ENCODE data around the gene TNPO3. TPM values are rescaled to one million over a fixed set of nuclear protein-coding genes. Genes with fewer than 3 reads are reported as not detected.
"Not testable (repeated sequence)": the region's sequence is repeated elsewhere in the genome, so short reads cannot be mapped to it uniquely, and the experiment has no call there.

Gene TNPO3
- total RNA-seq, 2 experiments from 2014 or later, result 57.7 to 60.5 TPM

- POLR2A ChIA-PET, result no interaction called here
- intact Hi-C loops (cut with DNase I, micrococcal nuclease), result no loop called here
Measured at GRCh38 chr7:128917122-128917521, 137.8 kb downstream of the TNPO3 start.

DNA sequence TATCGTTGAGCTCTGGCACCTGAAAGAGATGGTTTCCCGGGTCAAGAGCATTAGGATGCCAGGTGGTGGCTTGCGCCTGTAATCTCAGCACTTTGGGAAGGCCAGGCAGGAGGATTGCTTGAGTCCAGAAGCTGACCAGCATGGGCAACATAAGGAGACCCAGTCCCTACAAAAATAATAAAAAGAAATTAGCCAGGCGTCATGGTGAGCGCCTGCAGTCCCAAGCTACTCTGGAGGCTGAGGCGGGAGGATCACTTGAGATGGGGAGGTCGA is 138.3 kb downstream of the TNPO3 start:
- Mint-ChIP-seq H3K4me3 (no peak overlapping the region), H3K27ac (no peak overlapping the region), H3K9me3 (ENCODE audit: low read depth) (no peaks in the 10 kb centered on the region), H3K4me1 (peaks cover 6% of the 10 kb centered on the region), H3K36me3 (ENCODE audit: low read depth) (no peaks in the 10 kb centered on the region), H3K27me3 (peaks cover 28% of the 10 kb centered on the region)
- POLR2A ChIA-PET, result no interaction called here
- CTCF ChIA-PET, result no interaction called here
- ATAC-seq, result no peak
- intact Hi-C loops (cut with DNase I, micrococcal nuclease), result no loop called here
- DNase-seq, result no peak

More at GRCh38 chr7:128917122-128917521, 137.8 kb downstream of the TNPO3 start:
- no peaks in the 10 kb centered on the region for H3K36me3 Mint-ChIP-seq (ENCODE audit: low read depth)
- H3K27ac Mint-ChIP-seq, result no peak overlapping the region
- H3K4me3 Mint-ChIP-seq, result no peak overlapping the region
- H3K9me3 Mint-ChIP-seq (ENCODE audit: low read depth), result no peaks in the 10 kb centered on the region
- peaks cover 6% of the 10 kb centered on the region for H3K4me1 Mint-ChIP-seq
- H3K27me3 Mint-ChIP-seq, result peaks cover 25% of the 10 kb centered on the region
- CTCF ChIA-PET, result no interaction called here
- DNase-seq (no peak), ATAC-seq (no peak)

- ChIA-PET CTCF (no interaction called here), POLR2A (no interaction called here)
- no peak for DNase-seq
- no peaks in the 10 kb centered on the region for H3K9me3 Mint-ChIP-seq (ENCODE audit: low read depth)
- H3K36me3 Mint-ChIP-seq (ENCODE audit: low read depth), result no peaks in the 10 kb centered on the region
- peaks cover 6% of the 10 kb centered on the region for H3K4me1 Mint-ChIP-seq
- ATAC-seq, result no peak
- H3K27ac Mint-ChIP-seq, result no peak overlapping the region
- no peak overlapping the region for H3K4me3 Mint-ChIP-seq
- intact Hi-C loops (cut with DNase I, micrococcal nuclease), result no loop called here
- peaks cover 31% of the 10 kb centered on the region for H3K27me3 Mint-ChIP-seq
Measured at GRCh38 chr7:128915841-128916642, 138.9 kb downstream of the TNPO3 start.

DNA sequence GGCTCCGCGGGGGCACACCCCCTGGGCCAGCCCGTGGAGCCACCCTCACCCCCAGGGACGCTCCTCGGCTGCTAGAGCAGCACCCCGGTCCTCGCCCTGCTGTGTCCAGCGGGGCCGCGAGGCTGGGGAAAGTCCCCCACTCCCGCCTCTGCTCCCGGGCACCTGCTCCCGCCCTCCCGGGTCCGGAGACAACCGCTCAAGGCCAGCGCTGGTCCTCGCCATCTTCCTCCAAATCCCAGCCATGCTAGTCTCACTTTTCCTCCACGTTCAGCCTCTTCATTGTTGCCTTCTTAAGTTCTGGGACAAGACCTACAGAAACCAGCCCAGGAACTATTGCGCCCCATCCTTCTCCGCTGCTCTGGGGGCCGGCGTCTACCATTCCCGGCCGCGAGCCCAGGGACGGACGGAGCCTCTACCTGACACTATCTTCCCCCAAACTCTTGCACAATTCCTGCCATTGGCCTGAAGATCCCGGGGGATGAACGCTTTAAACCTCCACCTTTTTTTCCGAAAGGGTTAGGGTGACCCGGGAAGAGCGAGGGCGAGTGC is 139.6 kb downstream of the TNPO3 start:
- Mint-ChIP-seq H3K27ac (peak overlapping the region; percentile 44), H3K36me3 (ENCODE audit: low read depth) (no peaks in the 10 kb centered on the region), H3K9me3 (ENCODE audit: low read depth) (no peaks in the 10 kb centered on the region), H3K4me3 (no peak overlapping the region), H3K27me3 (peaks cover 33% of the 10 kb centered on the region), H3K4me1 (peaks cover 6% of the 10 kb centered on the region)
- ChIA-PET CTCF (no interaction called here), POLR2A (no interaction called here)
- ATAC-seq (no peak), DNase-seq (no peak)
- intact Hi-C loops (cut with DNase I, micrococcal nuclease), result no loop called here

- intact Hi-C loops (cut with DNase I, micrococcal nuclease), result no loop called here
- ATAC-seq, result peak; percentile 69
- Mint-ChIP-seq H3K4me1 (peaks cover 6% of the 10 kb centered on the region), H3K27me3 (peaks cover 37% of the 10 kb centered on the region), H3K36me3 (ENCODE audit: low read depth) (no peaks in the 10 kb centered on the region), H3K4me3 (no peak overlapping the region), H3K9me3 (ENCODE audit: low read depth) (no peaks in the 10 kb centered on the region), H3K27ac (no peak overlapping the region)
- CTCF ChIA-PET, result no interaction called here
- DNase-seq, result no peak
- POLR2A ChIA-PET, result no interaction called here
Measured at GRCh38 chr7:128914566-128915151, 140.3 kb downstream of the TNPO3 start.

GRCh38 chr7:128913870-128914565 is 140.9 kb downstream of the TNPO3 start:
- Mint-ChIP-seq H3K4me1 (peaks cover 6% of the 10 kb centered on the region), H3K27me3 (peaks cover 43% of the 10 kb centered on the region), H3K27ac (no peak overlapping the region), H3K4me3 (no peak overlapping the region), H3K36me3 (ENCODE audit: low read depth) (no peaks in the 10 kb centered on the region), H3K9me3 (ENCODE audit: low read depth) (no peaks in the 10 kb centered on the region)
- ChIA-PET POLR2A (no interaction called here), CTCF (no interaction called here)
- DNase-seq (no peak), ATAC-seq (no peak)
- intact Hi-C loops (cut with DNase I, micrococcal nuclease), result no loop called here

- DNase-seq; ATAC-seq; H3K36me3 Mint-ChIP-seq (ENCODE audit: low read depth); H3K9me3 Mint-ChIP-seq (ENCODE audit: low read depth); CTCF ChIA-PET; H3K4me1 Mint-ChIP-seq; POLR2A ChIA-PET; H3K4me3 Mint-ChIP-seq; H3K27ac Mint-ChIP-seq; intact Hi-C loops (cut with DNase I, micrococcal nuclease): not testable (repeated sequence)
- H3K27me3 Mint-ChIP-seq, result peaks cover 38% of the 10 kb centered on the region
Measured at GRCh38 chr7:128912709-128913495, 142.0 kb downstream of the TNPO3 start.

- Mint-ChIP-seq H3K27me3 (peaks cover 39% of the 10 kb centered on the region), H3K4me3 (no peak overlapping the region), H3K36me3 (ENCODE audit: low read depth) (no peaks in the 10 kb centered on the region), H3K4me1 (peaks cover 6% of the 10 kb centered on the region), H3K27ac (no peak overlapping the region), H3K9me3 (ENCODE audit: low read depth) (no peaks in the 10 kb centered on the region)
- intact Hi-C loops (cut with DNase I, micrococcal nuclease), result no loop called here
- CTCF ChIA-PET, result interaction anchor here (2.3 kb wide), 1 partner anchor 179 kb away, joined by 10 read pairs; no protein-coding TSS in a partner anchor
- ATAC-seq (no peak), DNase-seq (no peak)
- POLR2A ChIA-PET, result interaction anchor here (1.0 kb wide), 1 partner anchor 10 kb away, joined by 3 read pairs; no protein-coding TSS in a partner anchor
Measured at GRCh38 chr7:128912281-128912680, 142.6 kb downstream of the TNPO3 start.

DNA sequence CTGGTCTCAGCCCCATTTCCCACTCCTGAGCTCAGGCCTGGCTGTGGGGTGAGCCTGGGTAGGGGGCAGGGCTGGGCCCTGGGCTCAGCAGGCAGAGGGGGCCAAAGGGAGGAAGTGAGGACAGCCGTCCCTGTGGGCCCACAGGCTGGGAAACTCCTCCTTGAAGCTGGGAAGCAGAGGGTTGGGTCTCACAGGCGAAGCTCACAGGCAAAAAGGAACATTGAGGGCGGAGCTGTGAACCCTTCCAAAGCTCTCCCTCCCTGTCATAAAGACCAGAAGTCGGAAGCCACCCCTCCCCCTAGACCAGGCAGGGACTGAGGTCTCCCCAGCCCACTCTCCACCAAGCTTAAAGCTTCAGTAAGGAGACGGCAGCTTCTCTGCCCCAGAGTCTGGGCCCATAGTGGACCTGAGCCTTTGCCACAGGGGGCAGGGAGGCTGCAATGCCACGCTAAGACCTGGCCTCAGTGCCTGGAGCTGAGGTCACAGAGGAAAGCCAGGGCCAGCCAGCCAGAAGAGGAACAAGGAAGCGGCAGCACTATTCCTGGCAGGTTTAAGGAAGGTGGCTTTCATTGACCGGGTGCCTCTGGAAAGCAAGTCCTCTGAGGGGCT is 143.4 kb downstream of the TNPO3 start:
- Mint-ChIP-seq H3K36me3 (ENCODE audit: low read depth) (no peaks in the 10 kb centered on the region), H3K27ac (no peak overlapping the region), H3K4me1 (peaks cover 6% of the 10 kb centered on the region), H3K27me3 (peaks cover 38% of the 10 kb centered on the region), H3K4me3 (no peak overlapping the region), H3K9me3 (ENCODE audit: low read depth) (no peaks in the 10 kb centered on the region)
- intact Hi-C loops (cut with DNase I, micrococcal nuclease), result no loop called here
- ATAC-seq, result no peak
- ChIA-PET POLR2A (interaction anchor here (1.0 kb wide), 1 partner anchor 11 kb away, joined by 3 read pairs; no protein-coding TSS in a partner anchor), CTCF (interaction anchor here (0.6 to 2.3 kb wide), 2 partner anchors 83 to 179 kb away, joined by 3 to 10 read pairs; no protein-coding TSS in a partner anchor)
- DNase-seq, result no peak

- CTCF ChIA-PET, result interaction anchor here (0.8 to 2.3 kb wide), 2 partner anchors 180 to 1303 kb away, joined by 3 to 10 read pairs; no protein-coding TSS in a partner anchor
- ATAC-seq, result no peak
- intact Hi-C loops (cut with DNase I, micrococcal nuclease), result no loop called here
- peaks cover 42% of the 10 kb centered on the region for H3K27me3 Mint-ChIP-seq
- H3K4me3 Mint-ChIP-seq, result no peak within 1 kb of the TSS
- POLR2A ChIA-PET, result no interaction called here
- H3K27ac Mint-ChIP-seq, result no peak within 1 kb of the TSS
- no peaks in the 10 kb centered on the region for H3K36me3 Mint-ChIP-seq (ENCODE audit: low read depth)
- no peaks in the 10 kb centered on the region for H3K9me3 Mint-ChIP-seq (ENCODE audit: low read depth)
- DNase-seq, result no peak
- H3K4me1 Mint-ChIP-seq, result peaks cover 5% of the 10 kb centered on the region
Measured at GRCh38 chr7:128910569-128910945, 144.4 kb downstream of the TNPO3 start, which contains the start of gene KCP. Gene KCP (minus strand): TSS chr7:128910709. CDS start chr7:128910676, 33 bp downstream.

Measured in activated CD4-positive, alpha-beta T cell treated with anti-CD3 and anti-CD28 coated beads for 36 hours (primary cell).